HepG2 (cell line): Measurements from ENCODE around the gene SDC1. TPM values are rescaled to one million over a fixed set of nuclear protein-coding genes. Genes with fewer than 3 reads are reported as not detected.

Source experiments
- AGO2 ChIP-seq: fragments of 200-400 bp; formaldehyde crosslinking; optimal IDR thresholded peaks from 2 replicates; pipeline ENCODE3; 2017; ENCODE audit warnings: mild to moderate bottlenecking, low read depth, low read length, moderate library complexity
- HNRNPLL ChIP-seq: fragments of 200-400 bp; formaldehyde crosslinking; IDR thresholded peaks from 2 replicates; pipeline ENCODE4 v1.6.1; 2017; ENCODE audit warnings: mild to moderate bottlenecking, low read depth, low read length; ENCODE audit not compliant: poor library complexity, severe bottlenecking
- MBD4 ChIP-seq: IDR thresholded peaks from 2 replicates; pipeline ENCODE4 v1.6.1; 2012; ENCODE audit warnings: low read length, inconsistent platforms, borderline replicate concordance
- NBN ChIP-seq: fragments of 450-650 bp; conservative IDR thresholded peaks from 2 replicates; pipeline ENCODE4 v1.6.1; 2017
- NFE2L1 ChIP-seq: sonication (generic); formaldehyde crosslinking; IDR thresholded peaks from 2 replicates; pipeline ENCODE4 v1.4.0; 2020; ENCODE audit warnings: missing genetic modification reagents, mild to moderate bottlenecking, borderline replicate concordance
- PAX8 ChIP-seq: sonication (generic); formaldehyde crosslinking; IDR thresholded peaks from 2 replicates; pipeline ENCODE4 v1.8.0; 2022; ENCODE audit warnings: mild to moderate bottlenecking, missing genetic modification reagents, borderline replicate concordance
- PHF8 ChIP-seq: sonication (generic); formaldehyde crosslinking; IDR thresholded peaks from 2 replicates; pipeline ENCODE4 v1.5.0; 2020; ENCODE audit warnings: missing genetic modification reagents
- RBM22 ChIP-seq: fragments of 200-400 bp; formaldehyde crosslinking; optimal IDR thresholded peaks from 2 replicates; pipeline ENCODE3; 2017; ENCODE audit warnings: mild to moderate bottlenecking, low read length, moderate library complexity
- SP4 ChIP-seq: sonication (generic); formaldehyde crosslinking; IDR thresholded peaks from 2 replicates; pipeline ENCODE4 v1.8.1; 2023; ENCODE audit warnings: mild to moderate bottlenecking, missing genetic modification reagents
- ZNF772 ChIP-seq: sonication (generic); formaldehyde crosslinking; IDR thresholded peaks from 2 replicates; pipeline ENCODE4 v1.5.0; 2020; ENCODE audit warnings: mild to moderate bottlenecking, missing genetic modification reagents
- polyA plus RNA-seq, 8 experiments: library from polyadenylated mRNA; depleted of rRNA in 3 of 8; stranded (reverse) in 7 of 8; unstranded in 1 of 8; fragments of >200 nt; fragmentation: Illumina TruSeq in 4 of 8; extraction: Trizol in 4 of 8; gene quantifications; 2 replicates each; pipeline versions ENCODE4 v1.2.1 to v1.2.3, GENCODE V29; 2011 to 2016; ENCODE audit warnings: low read depth in 4 of 8, missing spikeins in 1 of 8, mixed read lengths in 1 of 8; ENCODE audit not compliant: insufficient read depth in 1 of 8
- total RNA-seq, 5 experiments: library from RNA; depleted of rRNA; stranded (reverse); fragments of >200 nt; fragmentation: Illumina TruSeq; extraction: Trizol; gene quantifications; 2 replicates each; pipeline ENCODE4 v1.2.3, GENCODE V29; 2016; ENCODE audit warnings: low read depth in 1 of 5
- TF ChIP-seq, protein P1 (sequence below): sonication (generic); formaldehyde crosslinking; conservative IDR thresholded peaks from 2 replicates; pipeline ENCODE4 v1.4.0; 2020; ENCODE audit warnings: missing genetic modification reagents
- TF ChIP-seq, protein P2 (sequence below): fragments of 450-650 bp; IDR thresholded peaks from 2 replicates; pipeline ENCODE4 v1.6.1; 2017
- TF ChIP-seq, protein P3 (sequence below): sonication (generic); formaldehyde crosslinking; IDR thresholded peaks from 2 replicates; pipeline ENCODE4 v1.9.0; 2021; ENCODE audit warnings: missing genetic modification reagents, mild to moderate bottlenecking, borderline replicate concordance
- TF ChIP-seq, protein P4 (sequence below): sonication (generic); formaldehyde crosslinking; IDR thresholded peaks from 2 replicates; pipeline ENCODE4 v1.8.0; 2022; ENCODE audit warnings: missing genetic modification reagents, mild to moderate bottlenecking, inconsistent platforms, borderline replicate concordance
- TF ChIP-seq, protein P5 (sequence below): sonication (generic); formaldehyde crosslinking; IDR thresholded peaks from 2 replicates; pipeline ENCODE4 v1.5.1; 2020; ENCODE audit warnings: mild to moderate bottlenecking, missing genetic modification reagents, moderate library complexity
- TF ChIP-seq, protein P6 (sequence below): sonication (generic); formaldehyde crosslinking; IDR thresholded peaks from 2 replicates; pipeline ENCODE4 v1.4.0; 2020; ENCODE audit warnings: missing genetic modification reagents
- TF ChIP-seq, protein P7 (sequence below): sonication (generic); formaldehyde crosslinking; IDR thresholded peaks from 2 replicates; pipeline ENCODE4 v1.5.0; 2020; ENCODE audit warnings: missing genetic modification reagents
- TF ChIP-seq, protein P8 (sequence below): sonication (generic); formaldehyde crosslinking; conservative IDR thresholded peaks from 2 replicates; pipeline ENCODE4 v1.4.0; 2020; ENCODE audit warnings: missing genetic modification reagents

The SDC1 gene
- total and polyA plus RNA-seq, 2 of the 13 experiments (the other 11 are each of a cell fraction or from before 2014, with no cell fraction given), result 108 to 119 TPM

DNA sequence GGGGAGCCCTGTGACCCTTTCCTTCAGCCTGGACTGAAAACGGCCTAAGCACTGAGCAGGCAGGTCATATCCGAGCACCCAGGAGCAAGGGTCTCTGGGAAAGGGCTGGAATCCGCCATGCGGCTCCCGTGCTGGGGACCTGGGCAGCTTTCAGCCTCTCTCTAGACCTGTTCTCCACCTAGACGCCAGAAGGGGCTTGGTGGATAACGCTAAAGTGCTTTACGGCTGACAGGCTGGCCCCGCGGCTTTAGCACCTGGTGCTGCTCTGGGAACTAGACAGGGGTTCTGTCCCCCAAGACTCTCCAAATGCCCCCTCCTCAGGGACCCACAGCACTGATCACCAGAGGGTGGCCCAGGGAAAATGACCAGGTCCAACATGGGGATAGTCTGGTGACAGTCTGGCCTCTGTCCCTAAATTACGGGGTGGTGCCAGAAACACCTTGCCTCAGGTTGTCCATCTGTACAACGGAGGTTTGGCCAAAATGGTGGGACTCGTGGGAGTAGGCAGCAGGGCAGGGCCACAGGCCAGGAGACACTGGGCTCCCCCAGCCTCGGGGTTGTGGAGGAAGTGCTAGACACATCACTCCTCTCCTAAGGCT lies 13.0 kb downstream of the SDC1 start (continued):
- TF ChIP-seq, protein P1, sequence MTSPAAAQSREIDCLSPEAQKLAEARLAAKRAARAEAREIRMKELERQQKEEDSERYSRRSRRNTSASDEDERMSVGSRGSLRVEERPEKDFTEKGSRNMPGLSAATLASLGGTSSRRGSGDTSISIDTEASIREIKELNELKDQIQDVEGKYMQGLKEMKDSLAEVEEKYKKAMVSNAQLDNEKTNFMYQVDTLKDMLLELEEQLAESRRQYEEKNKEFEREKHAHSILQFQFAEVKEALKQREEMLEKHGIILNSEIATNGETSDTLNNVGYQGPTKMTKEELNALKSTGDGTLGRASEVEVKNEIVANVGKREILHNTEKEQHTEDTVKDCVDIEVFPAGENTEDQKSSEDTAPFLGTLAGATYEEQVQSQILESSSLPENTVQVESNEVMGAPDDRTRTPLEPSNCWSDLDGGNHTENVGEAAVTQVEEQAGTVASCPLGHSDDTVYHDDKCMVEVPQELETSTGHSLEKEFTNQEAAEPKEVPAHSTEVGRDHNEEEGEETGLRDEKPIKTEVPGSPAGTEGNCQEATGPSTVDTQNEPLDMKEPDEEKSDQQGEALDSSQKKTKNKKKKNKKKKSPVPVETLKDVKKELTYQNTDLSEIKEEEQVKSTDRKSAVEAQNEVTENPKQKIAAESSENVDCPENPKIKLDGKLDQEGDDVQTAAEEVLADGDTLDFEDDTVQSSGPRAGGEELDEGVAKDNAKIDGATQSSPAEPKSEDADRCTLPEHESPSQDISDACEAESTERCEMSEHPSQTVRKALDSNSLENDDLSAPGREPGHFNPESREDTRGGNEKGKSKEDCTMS, result no peak
- no peak for TF ChIP-seq NBN
- TF ChIP-seq HNRNPLL, result no peak
- no peak for TF ChIP-seq PHF8 (CRISPR knock-in tag)
- no peak for TF ChIP-seq MBD4
- TF ChIP-seq PAX8 (CRISPR knock-in tag), result no peak
- no peak for TF ChIP-seq RBM22
- TF ChIP-seq, protein P2, sequence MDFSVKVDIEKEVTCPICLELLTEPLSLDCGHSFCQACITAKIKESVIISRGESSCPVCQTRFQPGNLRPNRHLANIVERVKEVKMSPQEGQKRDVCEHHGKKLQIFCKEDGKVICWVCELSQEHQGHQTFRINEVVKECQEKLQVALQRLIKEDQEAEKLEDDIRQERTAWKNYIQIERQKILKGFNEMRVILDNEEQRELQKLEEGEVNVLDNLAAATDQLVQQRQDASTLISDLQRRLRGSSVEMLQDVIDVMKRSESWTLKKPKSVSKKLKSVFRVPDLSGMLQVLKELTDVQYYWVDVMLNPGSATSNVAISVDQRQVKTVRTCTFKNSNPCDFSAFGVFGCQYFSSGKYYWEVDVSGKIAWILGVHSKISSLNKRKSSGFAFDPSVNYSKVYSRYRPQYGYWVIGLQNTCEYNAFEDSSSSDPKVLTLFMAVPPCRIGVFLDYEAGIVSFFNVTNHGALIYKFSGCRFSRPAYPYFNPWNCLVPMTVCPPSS, result no peak
- TF ChIP-seq, protein P3, sequence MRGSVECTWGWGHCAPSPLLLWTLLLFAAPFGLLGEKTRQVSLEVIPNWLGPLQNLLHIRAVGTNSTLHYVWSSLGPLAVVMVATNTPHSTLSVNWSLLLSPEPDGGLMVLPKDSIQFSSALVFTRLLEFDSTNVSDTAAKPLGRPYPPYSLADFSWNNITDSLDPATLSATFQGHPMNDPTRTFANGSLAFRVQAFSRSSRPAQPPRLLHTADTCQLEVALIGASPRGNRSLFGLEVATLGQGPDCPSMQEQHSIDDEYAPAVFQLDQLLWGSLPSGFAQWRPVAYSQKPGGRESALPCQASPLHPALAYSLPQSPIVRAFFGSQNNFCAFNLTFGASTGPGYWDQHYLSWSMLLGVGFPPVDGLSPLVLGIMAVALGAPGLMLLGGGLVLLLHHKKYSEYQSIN (CRISPR knock-in tag), result no peak
- TF ChIP-seq, protein P4, sequence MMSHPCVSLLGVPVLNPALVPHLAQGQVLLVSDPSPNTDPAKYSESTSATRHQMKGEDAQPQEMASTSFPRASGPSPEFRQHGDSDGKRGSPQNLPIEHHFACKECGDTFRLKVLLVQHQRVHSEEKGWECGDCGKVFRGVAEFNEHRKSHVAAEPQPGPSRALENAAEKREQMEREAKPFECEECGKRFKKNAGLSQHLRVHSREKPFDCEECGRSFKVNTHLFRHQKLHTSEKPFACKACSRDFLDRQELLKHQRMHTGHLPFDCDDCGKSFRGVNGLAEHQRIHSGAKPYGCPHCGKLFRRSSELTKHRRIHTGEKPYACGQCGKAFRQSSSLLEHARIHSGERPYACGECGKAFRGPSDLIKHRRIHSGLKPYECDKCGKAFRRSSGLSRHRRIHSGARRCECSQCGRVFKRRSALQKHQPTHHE, result no peak
- TF ChIP-seq, protein P5, sequence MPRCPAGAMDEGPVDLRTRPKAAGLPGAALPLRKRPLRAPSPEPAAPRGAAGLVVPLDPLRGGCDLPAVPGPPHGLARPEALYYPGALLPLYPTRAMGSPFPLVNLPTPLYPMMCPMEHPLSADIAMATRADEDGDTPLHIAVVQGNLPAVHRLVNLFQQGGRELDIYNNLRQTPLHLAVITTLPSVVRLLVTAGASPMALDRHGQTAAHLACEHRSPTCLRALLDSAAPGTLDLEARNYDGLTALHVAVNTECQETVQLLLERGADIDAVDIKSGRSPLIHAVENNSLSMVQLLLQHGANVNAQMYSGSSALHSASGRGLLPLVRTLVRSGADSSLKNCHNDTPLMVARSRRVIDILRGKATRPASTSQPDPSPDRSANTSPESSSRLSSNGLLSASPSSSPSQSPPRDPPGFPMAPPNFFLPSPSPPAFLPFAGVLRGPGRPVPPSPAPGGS (CRISPR knock-in tag), result no peak
- TF ChIP-seq SP4, result no peak
- TF ChIP-seq, protein P6, sequence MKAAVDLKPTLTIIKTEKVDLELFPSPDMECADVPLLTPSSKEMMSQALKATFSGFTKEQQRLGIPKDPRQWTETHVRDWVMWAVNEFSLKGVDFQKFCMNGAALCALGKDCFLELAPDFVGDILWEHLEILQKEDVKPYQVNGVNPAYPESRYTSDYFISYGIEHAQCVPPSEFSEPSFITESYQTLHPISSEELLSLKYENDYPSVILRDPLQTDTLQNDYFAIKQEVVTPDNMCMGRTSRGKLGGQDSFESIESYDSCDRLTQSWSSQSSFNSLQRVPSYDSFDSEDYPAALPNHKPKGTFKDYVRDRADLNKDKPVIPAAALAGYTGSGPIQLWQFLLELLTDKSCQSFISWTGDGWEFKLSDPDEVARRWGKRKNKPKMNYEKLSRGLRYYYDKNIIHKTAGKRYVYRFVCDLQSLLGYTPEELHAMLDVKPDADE (CRISPR knock-in tag), result no peak
- TF ChIP-seq, protein P7, sequence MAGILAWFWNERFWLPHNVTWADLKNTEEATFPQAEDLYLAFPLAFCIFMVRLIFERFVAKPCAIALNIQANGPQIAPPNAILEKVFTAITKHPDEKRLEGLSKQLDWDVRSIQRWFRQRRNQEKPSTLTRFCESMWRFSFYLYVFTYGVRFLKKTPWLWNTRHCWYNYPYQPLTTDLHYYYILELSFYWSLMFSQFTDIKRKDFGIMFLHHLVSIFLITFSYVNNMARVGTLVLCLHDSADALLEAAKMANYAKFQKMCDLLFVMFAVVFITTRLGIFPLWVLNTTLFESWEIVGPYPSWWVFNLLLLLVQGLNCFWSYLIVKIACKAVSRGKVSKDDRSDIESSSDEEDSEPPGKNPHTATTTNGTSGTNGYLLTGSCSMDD, result no peak
- no peak for TF ChIP-seq NFE2L1 (CRISPR knock-in tag)
- TF ChIP-seq, protein P8, sequence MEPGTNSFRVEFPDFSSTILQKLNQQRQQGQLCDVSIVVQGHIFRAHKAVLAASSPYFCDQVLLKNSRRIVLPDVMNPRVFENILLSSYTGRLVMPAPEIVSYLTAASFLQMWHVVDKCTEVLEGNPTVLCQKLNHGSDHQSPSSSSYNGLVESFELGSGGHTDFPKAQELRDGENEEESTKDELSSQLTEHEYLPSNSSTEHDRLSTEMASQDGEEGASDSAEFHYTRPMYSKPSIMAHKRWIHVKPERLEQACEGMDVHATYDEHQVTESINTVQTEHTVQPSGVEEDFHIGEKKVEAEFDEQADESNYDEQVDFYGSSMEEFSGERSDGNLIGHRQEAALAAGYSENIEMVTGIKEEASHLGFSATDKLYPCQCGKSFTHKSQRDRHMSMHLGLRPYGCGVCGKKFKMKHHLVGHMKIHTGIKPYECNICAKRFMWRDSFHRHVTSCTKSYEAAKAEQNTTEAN (CRISPR knock-in tag), result no peak
- peak; percentile 48 for TF ChIP-seq AGO2
- TF ChIP-seq ZNF772 (CRISPR knock-in tag), result no peak
